ENCODE measurements around the gene COL9A1. TPM values are rescaled to one million over a fixed set of nuclear protein-coding genes. Genes with fewer than 3 reads are reported as not detected.

The COL9A1 gene
- total and polyA plus RNA-seq, 2 of the 4 experiments (the other 2 are of a cell fraction): not detected

DNA sequence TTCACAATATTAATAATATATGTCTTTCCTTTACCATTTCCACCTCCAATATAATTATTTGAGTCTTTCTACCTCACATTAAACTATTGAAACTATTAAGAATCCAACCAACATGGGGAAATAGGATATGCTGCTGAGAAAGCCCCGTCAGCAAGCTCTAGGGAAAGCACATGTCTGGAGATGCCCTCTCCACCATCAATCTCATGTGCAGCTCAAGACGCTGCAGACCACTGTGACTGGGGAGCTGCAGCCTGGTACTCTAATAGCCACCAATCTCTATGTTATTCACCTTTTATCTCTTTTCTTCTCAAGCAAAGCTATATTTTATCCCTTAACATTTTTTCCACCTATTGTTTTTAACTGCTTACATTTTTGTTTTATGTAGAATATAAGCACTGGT lies 50.3 kb downstream of the COL9A1 start:
- Histone ChIP-seq H2AK5ac (ENCODE audit: low read depth, low read length) (no peak overlapping the region), H3K27ac (ENCODE audit: insufficient read depth, low read length) (no peak overlapping the region), H3K9ac (ENCODE audit: low read depth, low read length) (no peak overlapping the region), H4K20me1 (ENCODE audit: insufficient read depth, low read length) (no peaks in the 10 kb centered on the region), H3K79me1 (ENCODE audit: low read depth in 1 of 2, low read length in 2 of 2) (no peaks in the 10 kb centered on the region), H3K9me1 (ENCODE audit: insufficient read depth, low read length) (no peaks in the 10 kb centered on the region), H3K4ac (ENCODE audit: low read depth, low read length) (no peak overlapping the region), H4K5ac (ENCODE audit: low read depth, low read length) (no peak overlapping the region), H3K4me3 (ENCODE audit: insufficient read depth, low read depth, low read length) (no peak overlapping the region), H2BK20ac (ENCODE audit: low read depth, low read length) (no peak overlapping the region), H3K36me3 (ENCODE audit: control insufficient read depth, insufficient read depth, low read length) (no peaks in the 10 kb centered on the region), H4K8ac (ENCODE audit: low read depth in 2 of 2, low read length in 2 of 2) (no peak overlapping the region), H2AFZ (replicated peaks; ENCODE audit: low read length, poor library complexity) (no peak overlapping the region), H3K9me3 (ENCODE audit: control insufficient read depth, insufficient read depth, low read length) (no peaks in the 10 kb centered on the region), H3K4me2 (ENCODE audit: low read depth, low read length) (no peak overlapping the region), H2BK15ac (ENCODE audit: low read depth, low read length) (no peak overlapping the region), H2BK5ac (ENCODE audit: low read depth, low read length, poor library complexity, severe bottlenecking) (no peak overlapping the region), H3K14ac (replicated peaks; ENCODE audit: low read depth, low read length) (no peak overlapping the region), H3K4me1 (ENCODE audit: control insufficient read depth, insufficient read depth, low read length) (no peaks in the 10 kb centered on the region), H3K23ac (ENCODE audit: low read depth, low read length) (no peak overlapping the region), H2AK9ac (replicated peaks; ENCODE audit: low read depth, low read length, poor library complexity) (no peak overlapping the region), H3K56ac (ENCODE audit: extremely low read depth, insufficient read depth, low read length) (no peak overlapping the region), H3K27me3 (ENCODE audit: control insufficient read depth, insufficient read depth, low read length) (no peaks in the 10 kb centered on the region), H2BK120ac (ENCODE audit: low read depth, low read length) (no peak overlapping the region), H4K91ac (ENCODE audit: insufficient read depth, low read depth, low read length) (no peak overlapping the region), H3K18ac (ENCODE audit: low read depth, low read length) (no peak overlapping the region)
- no CpG with 5 or more reads among the region's 2 CpGs for WGBS, 2 experiments (ENCODE audit: extremely low coverage in 2 of 2, insufficient read length in 1 of 2)
- TF ChIP-seq ELK1 (IDR thresholded peaks at IDR 0.05; ENCODE audit: borderline replicate concordance, low read depth, low read length): no peak
- TF ChIP-seq MXI1 (IDR thresholded peaks at IDR 0.05; ENCODE audit: borderline replicate concordance, low read depth, low read length): no peak
- TF ChIP-seq BHLHE40 (IDR thresholded peaks at IDR 0.05; ENCODE audit: low read depth, low read length): no peak
- no peak for TF ChIP-seq CEBPB (IDR thresholded peaks at IDR 0.05; ENCODE audit: low read depth, low read length)
- no peak for TF ChIP-seq CHD1 (IDR thresholded peaks at IDR 0.05; ENCODE audit: low read depth, low read length)
- no peak for TF ChIP-seq NFE2L2 (IDR thresholded peaks at IDR 0.05; ENCODE audit: low read depth, low read length)
- no peak for TF ChIP-seq MAFK (IDR thresholded peaks at IDR 0.05; ENCODE audit: low read depth, low read length)
- CTCF ChIA-PET: no interaction called here
- dilution Hi-C loops (cut with HindIII; ENCODE audit: low sequenced_read_pairs, unreplicated experiment) (no loop called here), in situ Hi-C loops (cut with MboI; ENCODE audit: low sequenced_read_pairs) (no loop called here), intact Hi-C loops (cut with micrococcal nuclease) (no loop called here)
- no peak for DNase-seq
- POLR2A ChIA-PET (ENCODE audit: unreplicated experiment): no interaction called here
- no peak for ATAC-seq (ENCODE audit: low read depth)
- BruUV-seq (replicated peaks): no TSS peak
